Kidney epithelial cell (primary cell): ENCODE data around the gene C10orf67. TPM values are rescaled to one million over a fixed set of nuclear protein-coding genes. Genes with fewer than 3 reads are reported as not detected.
"Not testable (repeated sequence)": the region's sequence is repeated elsewhere in the genome, so short reads cannot be mapped to it uniquely, and the experiment has no call there.

ENCODE experiments used
- DNase-seq: peaks from one replicate; pipeline ENCODE4 v3.0.0-alpha.2; 2010; ENCODE audit warnings: low read depth
- H3K27me3 ChIP-seq: 2 replicates; pipeline ENCODE4 v1.6.0; 2011; ENCODE audit warnings: low read length; ENCODE audit not compliant: control insufficient read depth, insufficient read depth
- H3K36me3 ChIP-seq: 2 replicates; pipeline ENCODE4 v1.5.1; 2011; ENCODE audit warnings: low read length; ENCODE audit not compliant: control insufficient read depth, insufficient read depth
- H3K4me3 ChIP-seq: 2 replicates; pipeline ENCODE4 v1.5.1; 2011; ENCODE audit warnings: low read depth, mild to moderate bottlenecking, control low read depth, low read length
- total RNA-seq: library from RNA; depleted of rRNA; stranded (reverse); fragments of >200 nt; gene quantifications from 2 replicates; pipeline ENCODE4 v1.2.3, GENCODE V29; 2015
- TF ChIP-seq, protein P1 (sequence below): IDR thresholded peaks from 2 replicates; pipeline ENCODE4 v1.5.1; 2011; ENCODE audit warnings: mild to moderate bottlenecking, moderate library complexity, low read length, control low read depth, inconsistent platforms; ENCODE audit not compliant: insufficient read depth, poor library complexity, severe bottlenecking

The C10orf67 gene
- total RNA-seq, 1 donor from 2014 or later = not detected

DNA sequence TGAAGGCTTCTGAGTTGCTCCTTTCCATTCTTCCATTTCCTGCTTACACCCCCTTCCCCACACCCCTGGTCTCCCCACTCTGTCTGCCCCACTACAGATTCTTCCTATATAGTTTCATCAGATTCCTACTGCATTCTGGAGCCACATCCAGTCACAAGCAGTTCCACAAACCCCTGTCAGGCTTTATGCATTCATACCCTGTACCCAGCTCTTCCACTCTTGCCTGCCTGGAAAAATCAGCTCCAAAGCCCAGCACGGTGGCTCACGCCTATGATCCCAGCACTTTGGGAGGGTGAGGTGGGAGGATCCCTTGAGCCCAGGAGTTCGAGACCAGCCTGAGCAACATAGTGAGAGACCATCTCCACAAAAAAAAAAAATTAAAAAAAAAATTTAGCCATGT, 60.4 kb downstream of the C10orf67 start:
- H3K4me3 ChIP-seq = no peak overlapping the region
- H3K36me3 ChIP-seq = no peaks in the 10 kb centered on the region
- DNase-seq = no peak
- no peaks in the 10 kb centered on the region for H3K27me3 ChIP-seq
- TF ChIP-seq, protein P1, sequence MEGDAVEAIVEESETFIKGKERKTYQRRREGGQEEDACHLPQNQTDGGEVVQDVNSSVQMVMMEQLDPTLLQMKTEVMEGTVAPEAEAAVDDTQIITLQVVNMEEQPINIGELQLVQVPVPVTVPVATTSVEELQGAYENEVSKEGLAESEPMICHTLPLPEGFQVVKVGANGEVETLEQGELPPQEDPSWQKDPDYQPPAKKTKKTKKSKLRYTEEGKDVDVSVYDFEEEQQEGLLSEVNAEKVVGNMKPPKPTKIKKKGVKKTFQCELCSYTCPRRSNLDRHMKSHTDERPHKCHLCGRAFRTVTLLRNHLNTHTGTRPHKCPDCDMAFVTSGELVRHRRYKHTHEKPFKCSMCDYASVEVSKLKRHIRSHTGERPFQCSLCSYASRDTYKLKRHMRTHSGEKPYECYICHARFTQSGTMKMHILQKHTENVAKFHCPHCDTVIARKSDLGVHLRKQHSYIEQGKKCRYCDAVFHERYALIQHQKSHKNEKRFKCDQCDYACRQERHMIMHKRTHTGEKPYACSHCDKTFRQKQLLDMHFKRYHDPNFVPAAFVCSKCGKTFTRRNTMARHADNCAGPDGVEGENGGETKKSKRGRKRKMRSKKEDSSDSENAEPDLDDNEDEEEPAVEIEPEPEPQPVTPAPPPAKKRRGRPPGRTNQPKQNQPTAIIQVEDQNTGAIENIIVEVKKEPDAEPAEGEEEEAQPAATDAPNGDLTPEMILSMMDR = no peak

DNA sequence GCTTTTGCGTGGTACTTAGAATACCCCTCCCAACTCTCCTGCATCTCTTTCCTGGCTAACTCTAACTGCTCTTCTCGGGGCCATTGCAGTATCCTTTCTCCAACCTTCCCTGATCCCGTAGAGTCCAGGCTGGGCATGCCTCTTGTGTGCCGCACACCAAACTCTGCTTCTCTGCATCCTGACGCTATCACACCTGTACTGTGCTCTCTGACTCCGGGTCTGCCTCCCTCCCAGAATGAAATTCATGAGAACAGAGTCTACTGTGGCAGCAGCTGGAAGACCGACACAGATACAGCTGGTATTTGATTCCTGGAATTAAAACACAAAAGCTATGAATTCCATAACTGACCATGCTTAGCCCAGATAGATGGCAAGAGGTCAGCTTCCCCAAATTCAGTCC, 60.9 kb downstream of the C10orf67 start:
- no peak for DNase-seq
- Histone ChIP-seq H3K36me3 (no peaks in the 10 kb centered on the region), H3K4me3 (no peak overlapping the region), H3K27me3 (no peaks in the 10 kb centered on the region)
- TF ChIP-seq, protein P1 = no peak

DNA sequence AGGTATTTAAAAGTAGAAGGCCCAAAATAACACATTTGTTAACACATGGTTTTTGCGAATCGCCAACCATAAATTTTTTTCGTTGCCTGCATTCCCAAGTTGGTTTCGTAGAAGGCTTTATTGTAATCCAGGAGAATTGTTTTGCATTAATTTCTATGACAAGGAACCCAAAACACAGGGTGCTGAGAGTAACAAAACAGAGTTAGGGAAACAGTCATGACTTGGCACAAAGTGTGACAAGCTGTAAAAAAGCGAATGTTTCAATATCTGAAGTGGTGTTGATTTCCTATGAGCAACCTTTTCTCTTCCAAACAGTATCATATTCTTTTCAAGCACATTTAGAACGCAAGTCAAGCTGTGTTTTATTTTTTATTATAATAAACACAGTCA, 63.6 kb downstream of the C10orf67 start:
- no peaks in the 10 kb centered on the region for H3K27me3 ChIP-seq
- DNase-seq = no peak
- TF ChIP-seq, protein P1 = no peak
- H3K4me3 ChIP-seq = no peak overlapping the region
- H3K36me3 ChIP-seq = no peaks in the 10 kb centered on the region

DNA sequence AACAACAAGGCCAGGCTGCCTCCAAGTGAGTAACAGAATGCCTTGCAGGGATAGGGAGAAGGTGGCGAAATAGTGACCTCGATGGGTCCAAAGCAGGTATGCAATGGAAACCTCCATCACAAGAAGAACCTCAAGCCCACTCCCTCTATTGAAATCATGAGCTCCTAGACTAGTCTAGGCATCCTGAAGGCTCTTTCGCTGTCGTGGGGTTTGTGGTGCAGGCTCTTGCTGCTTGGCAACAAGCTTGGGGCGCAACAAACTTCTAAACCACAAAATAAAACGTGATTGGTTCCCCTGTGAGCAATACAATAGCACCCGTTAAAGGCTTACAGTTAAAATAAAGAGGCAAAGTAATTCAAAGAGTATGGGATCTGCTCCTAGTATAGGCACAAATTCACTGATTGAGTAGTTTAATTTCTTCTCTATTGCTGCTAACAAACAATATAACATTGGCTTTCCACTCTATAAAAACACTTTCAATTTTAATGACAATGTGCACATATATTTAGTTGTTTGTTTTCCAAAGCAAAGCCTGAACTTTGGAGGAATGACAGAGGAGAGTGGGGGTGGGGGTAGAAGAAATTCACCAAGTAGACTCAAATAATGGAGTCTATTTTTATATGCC, 64.1 kb downstream of the C10orf67 start:
- TF ChIP-seq, protein P1 = no peak
- H3K27me3 ChIP-seq = no peaks in the 10 kb centered on the region
- H3K4me3 ChIP-seq = no peak overlapping the region
- H3K36me3 ChIP-seq = no peaks in the 10 kb centered on the region
- no peak for DNase-seq

DNA sequence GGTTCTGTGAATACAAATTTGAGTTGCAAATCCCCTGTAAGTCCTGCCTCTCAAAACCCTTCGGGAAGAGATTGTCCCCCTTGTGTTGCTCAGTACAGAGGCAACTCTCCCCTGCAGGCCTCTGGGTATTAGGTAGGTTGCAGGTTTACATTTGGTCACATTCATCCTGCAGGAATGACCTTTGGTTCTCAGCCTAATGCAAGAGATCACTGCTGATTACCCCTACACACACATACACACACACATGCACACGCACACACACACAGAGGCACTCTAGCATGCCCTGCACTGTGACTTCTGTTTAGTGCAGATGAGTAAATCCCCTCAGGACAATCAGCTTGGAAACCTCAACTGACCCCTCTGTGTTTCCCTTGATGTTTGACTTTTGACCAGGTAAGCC, 69.2 kb downstream of the C10orf67 start:
- Histone ChIP-seq H3K36me3 (no peaks in the 10 kb centered on the region), H3K4me3 (no peak overlapping the region), H3K27me3 (no peaks in the 10 kb centered on the region)
- no peak for DNase-seq
- TF ChIP-seq, protein P1 = no peak

DNA sequence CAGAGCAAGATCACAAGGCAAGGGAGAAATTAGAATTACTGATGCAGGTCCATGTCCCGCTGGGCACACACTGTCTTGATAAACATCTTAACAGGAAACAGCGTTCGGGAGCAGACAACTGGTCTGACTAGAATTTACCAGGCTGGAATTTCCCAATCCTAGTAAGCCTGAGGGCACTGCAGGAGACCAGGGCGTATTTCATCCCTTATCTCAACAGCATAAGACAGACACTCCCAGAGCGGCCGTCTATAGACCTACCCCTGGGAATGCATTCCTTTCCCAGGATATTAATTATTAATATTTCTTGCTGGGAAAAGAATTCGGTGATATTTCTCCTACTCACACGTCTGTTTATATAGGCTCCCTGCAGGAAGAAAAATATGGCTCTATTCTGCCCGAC, 70.4 kb downstream of the C10orf67 start:
- not testable (repeated sequence) for H3K27me3 ChIP-seq, H3K36me3 ChIP-seq, DNase-seq, H3K4me3 ChIP-seq
